GM23338 (cell line): ENCODE results near the gene MTURN.

Experiments
- ETS1 ChIP-seq: IDR thresholded peaks from 2 replicates; pipeline ENCODE4 v1.6.1; 2016; ENCODE audit warnings: antibody characterized with exemption
- EZH2 ChIP-seq: fragments of 200-600 bp; sonication (generic); IDR thresholded peaks from one replicate; pipeline ENCODE4 v1.8.0; 2017; ENCODE audit warnings: antibody characterized with exemption, mild to moderate bottlenecking, low read depth; ENCODE audit not compliant: unreplicated experiment
- EZH2phosphoT487 ChIP-seq: fragments of 200-600 bp; sonication (generic); IDR thresholded peaks from one replicate; pipeline ENCODE4 v1.8.1; 2018; ENCODE audit warnings: antibody characterized with exemption; ENCODE audit not compliant: unreplicated experiment
- JUNB ChIP-seq: IDR thresholded peaks from one replicate; pipeline ENCODE4 v1.6.1; 2016; ENCODE audit warnings: antibody characterized with exemption; ENCODE audit not compliant: unreplicated experiment
- POLR2AphosphoS5 ChIP-seq: IDR thresholded peaks from 2 replicates; pipeline ENCODE4 v1.6.1; 2016; ENCODE audit warnings: antibody characterized with exemption, low read depth
- REST ChIP-seq: IDR thresholded peaks from one replicate; pipeline ENCODE4 v1.6.1; 2018; ENCODE audit warnings: antibody characterized with exemption; ENCODE audit not compliant: unreplicated experiment
- ZNF331 ChIP-seq: fragments of 250-450 bp; sonication (Bioruptor Pico); IDR thresholded peaks from 2 replicates; pipeline ENCODE4 v1.5.0; 2020; ENCODE audit warnings: low read depth, mild to moderate bottlenecking, moderate library complexity
- TF ChIP-seq, protein P1 (sequence below), 2 experiments: fragments of 200-600 bp in 1 of 2; sonication (generic) in 1 of 2; conservative IDR thresholded peaks; 2 replicates each; pipeline versions ENCODE4 v1.5.1 to v1.6.1; 2016 to 2017; ENCODE audit warnings: antibody characterized with exemption in 2 of 2, low read depth in 2 of 2, mild to moderate bottlenecking in 2 of 2, moderate library complexity in 1 of 2

DNA sequence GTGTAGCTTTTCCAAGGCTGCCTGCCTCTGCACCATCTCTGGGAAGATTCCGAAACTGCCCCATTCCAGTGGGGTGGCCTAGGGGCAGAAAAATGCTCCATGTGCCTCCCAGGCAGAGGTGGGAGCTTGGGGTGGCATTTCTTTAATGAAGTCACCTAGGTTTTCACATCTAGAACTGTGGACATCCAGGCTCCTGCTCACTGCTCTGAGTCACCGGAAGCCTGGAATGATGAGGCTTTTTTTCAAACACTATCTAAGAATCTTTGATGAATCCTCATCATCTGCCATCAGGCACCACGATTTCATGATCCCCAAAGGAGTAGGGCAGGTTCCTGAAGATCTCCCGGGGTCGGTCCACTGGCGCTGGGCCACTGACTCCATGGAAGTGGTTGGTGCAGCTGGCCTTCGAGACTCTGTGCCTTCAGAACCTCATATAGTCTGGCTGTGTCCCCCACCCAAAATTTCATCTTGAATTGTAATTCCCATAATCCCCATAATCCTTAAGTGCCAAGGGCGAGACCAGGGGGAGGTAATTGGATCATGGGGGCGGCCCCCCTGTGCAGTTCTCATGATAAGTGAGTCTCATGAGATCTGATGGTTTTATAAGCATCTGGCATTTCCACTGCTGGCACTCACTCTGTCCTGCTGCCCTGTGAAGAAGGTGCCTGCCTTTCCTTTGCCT is 37.1 kb downstream of the MTURN start:
- no peak for TF ChIP-seq EZH2phosphoT487
- TF ChIP-seq, protein P1, sequence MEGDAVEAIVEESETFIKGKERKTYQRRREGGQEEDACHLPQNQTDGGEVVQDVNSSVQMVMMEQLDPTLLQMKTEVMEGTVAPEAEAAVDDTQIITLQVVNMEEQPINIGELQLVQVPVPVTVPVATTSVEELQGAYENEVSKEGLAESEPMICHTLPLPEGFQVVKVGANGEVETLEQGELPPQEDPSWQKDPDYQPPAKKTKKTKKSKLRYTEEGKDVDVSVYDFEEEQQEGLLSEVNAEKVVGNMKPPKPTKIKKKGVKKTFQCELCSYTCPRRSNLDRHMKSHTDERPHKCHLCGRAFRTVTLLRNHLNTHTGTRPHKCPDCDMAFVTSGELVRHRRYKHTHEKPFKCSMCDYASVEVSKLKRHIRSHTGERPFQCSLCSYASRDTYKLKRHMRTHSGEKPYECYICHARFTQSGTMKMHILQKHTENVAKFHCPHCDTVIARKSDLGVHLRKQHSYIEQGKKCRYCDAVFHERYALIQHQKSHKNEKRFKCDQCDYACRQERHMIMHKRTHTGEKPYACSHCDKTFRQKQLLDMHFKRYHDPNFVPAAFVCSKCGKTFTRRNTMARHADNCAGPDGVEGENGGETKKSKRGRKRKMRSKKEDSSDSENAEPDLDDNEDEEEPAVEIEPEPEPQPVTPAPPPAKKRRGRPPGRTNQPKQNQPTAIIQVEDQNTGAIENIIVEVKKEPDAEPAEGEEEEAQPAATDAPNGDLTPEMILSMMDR (conservative IDR thresholded peaks at IDR 0.05; ENCODE audit: low read depth in 2 of 2), result no peak
- TF ChIP-seq JUNB, result no peak
- no peak for TF ChIP-seq ETS1
- TF ChIP-seq EZH2, result no peak
- TF ChIP-seq POLR2AphosphoS5, result no peak
- no peak for TF ChIP-seq REST
- TF ChIP-seq ZNF331, result no peak
